ENCODE results near the gene PUS3. TPM values are rescaled to one million over a fixed set of nuclear protein-coding genes. Genes with fewer than 3 reads are reported as not detected.

PUS3 gene
- total and polyA plus RNA-seq, 2 experiments from 2014 or later: 11.4 to 13.0 TPM

DNA sequence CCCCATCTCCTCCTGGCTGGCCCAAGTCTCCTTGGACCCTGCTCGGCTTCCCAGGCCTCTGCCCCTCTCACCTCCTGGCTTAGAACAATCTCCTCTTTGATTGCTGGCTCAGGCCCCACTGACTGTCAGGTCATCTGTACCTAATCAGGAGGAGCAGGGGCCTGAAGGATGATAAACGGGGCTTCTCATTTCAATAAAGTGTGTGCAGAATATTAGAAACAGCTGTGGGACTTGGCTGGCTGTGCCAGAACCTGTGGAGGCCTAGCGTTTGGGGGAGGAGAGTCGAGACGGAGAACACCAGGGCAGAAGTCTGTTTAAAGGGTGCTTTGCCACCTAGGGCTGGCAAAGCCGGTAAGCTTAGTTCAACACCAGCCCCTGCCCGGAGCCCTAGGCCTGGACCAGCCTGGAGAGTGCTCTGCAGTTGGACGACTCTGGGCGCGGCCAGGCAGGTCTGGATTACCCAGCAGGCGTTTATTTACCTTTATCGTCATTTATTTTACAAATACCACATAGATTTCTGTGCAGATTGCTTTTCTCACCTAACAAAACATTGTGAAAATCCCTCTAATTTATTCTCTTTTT, 32.7 kb upstream of the PUS3 start:
- H3K9me3 ChIP-seq (ENCODE audit: low read depth): no peaks in the 10 kb centered on the region
- no peak for TF ChIP-seq CTCF (IDR thresholded peaks at IDR 0.05; ENCODE audit: low read depth, low read length)
- H3K4me3 ChIP-seq: no peak overlapping the region
- no peaks in the 10 kb centered on the region for H3K36me3 ChIP-seq
- no peak overlapping the region for H3K27ac ChIP-seq
- no peaks in the 10 kb centered on the region for H3K27me3 ChIP-seq
- DNase-seq (ENCODE audit: low read depth in 1 of 2, low spot score in 1 of 2): peak in 1 of 2 donors; percentile 21
- no peaks in the 10 kb centered on the region for H3K4me1 ChIP-seq (ENCODE audit: low read depth)

- H3K27ac ChIP-seq: no peak overlapping the region
- no peaks in the 10 kb centered on the region for H3K27me3 ChIP-seq
- DNase-seq (ENCODE audit: low read depth in 1 of 2, low spot score in 1 of 2): no peak
- no peaks in the 10 kb centered on the region for H3K36me3 ChIP-seq
- H3K4me3 ChIP-seq: no peak overlapping the region
- TF ChIP-seq CTCF (IDR thresholded peaks at IDR 0.05; ENCODE audit: low read depth, low read length): no peak
- no peaks in the 10 kb centered on the region for H3K9me3 ChIP-seq (ENCODE audit: low read depth)
- H3K4me1 ChIP-seq (ENCODE audit: low read depth): no peaks in the 10 kb centered on the region
Measured at GRCh38 chr11:125935056-125935455, 32.0 kb upstream of the PUS3 start.

DNA sequence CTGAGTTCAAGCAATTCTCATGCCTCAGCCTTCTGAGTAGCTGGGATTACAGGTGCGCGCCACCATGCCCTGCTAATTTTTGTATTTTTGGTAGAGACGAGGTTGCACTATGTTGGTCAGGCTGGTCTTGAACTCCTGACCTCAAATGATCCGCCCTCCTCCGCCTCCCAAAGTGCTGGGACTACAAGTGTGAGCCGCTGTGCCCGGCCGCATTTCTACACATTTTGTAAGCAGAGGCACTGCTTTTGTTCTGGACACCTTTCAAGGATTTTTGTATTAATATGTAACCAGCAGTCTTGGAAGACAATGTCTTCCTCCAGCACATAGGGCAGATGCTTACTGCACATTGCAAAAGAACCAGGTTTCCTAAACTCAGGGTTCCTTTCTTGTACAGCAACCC, 31.5 kb upstream of the PUS3 start:
- no peaks in the 10 kb centered on the region for H3K27me3 ChIP-seq
- no peak for TF ChIP-seq CTCF (IDR thresholded peaks at IDR 0.05; ENCODE audit: low read depth, low read length)

DNA sequence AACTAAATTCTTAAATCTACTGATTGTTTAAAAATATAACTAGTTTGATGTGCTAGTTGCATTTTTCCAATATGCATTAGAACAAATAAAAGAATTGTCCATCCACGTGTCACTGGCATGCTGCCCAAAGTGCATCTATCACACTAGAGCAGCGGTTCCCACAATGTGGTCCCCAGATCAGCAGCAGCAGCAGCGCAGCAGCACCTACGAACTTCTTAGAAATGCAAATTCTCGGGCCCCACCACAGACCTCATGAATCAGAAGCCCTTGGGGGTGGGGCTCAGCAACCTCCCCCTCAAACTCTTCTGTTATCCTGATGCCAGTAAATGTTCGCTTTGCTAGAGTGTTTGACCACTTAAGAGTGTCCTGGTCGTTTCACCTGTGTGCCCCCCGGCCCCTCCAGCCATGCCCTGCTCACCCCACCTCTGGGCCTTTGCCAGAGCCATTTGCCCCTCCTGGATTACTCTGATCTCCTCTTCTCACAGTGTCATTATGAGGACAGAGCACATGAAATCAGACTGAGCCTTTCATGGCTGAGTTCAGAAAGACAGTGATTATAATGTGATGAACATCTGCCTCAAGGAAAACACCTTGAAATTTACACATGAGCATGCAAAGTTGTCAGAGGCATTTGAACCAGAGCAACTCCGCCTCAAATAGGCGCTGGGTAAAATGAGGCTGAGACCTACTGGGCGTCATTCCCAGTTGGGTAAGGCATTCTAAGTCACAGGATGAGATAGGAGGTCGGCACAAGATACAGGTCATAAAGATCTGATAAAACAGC, 30.2 kb upstream of the PUS3 start:
- no peak for TF ChIP-seq CTCF (IDR thresholded peaks at IDR 0.05; ENCODE audit: low read depth, low read length)
- H3K9me3 ChIP-seq (ENCODE audit: low read depth): no peaks in the 10 kb centered on the region
- H3K27ac ChIP-seq: no peak overlapping the region
- no peak for DNase-seq (ENCODE audit: low read depth in 1 of 2, low spot score in 1 of 2)
- no peaks in the 10 kb centered on the region for H3K36me3 ChIP-seq
- no peaks in the 10 kb centered on the region for H3K27me3 ChIP-seq
- no peak overlapping the region for H3K4me3 ChIP-seq
- H3K4me1 ChIP-seq (ENCODE audit: low read depth): no peaks in the 10 kb centered on the region

More for the DNA sequence above, 31.5 kb upstream of the PUS3 start:
- no peak for DNase-seq (ENCODE audit: low read depth in 1 of 2, low spot score in 1 of 2)
- H3K27ac ChIP-seq: no peak overlapping the region
- no peaks in the 10 kb centered on the region for H3K36me3 ChIP-seq
- H3K4me1 ChIP-seq (ENCODE audit: low read depth): no peaks in the 10 kb centered on the region
- no peaks in the 10 kb centered on the region for H3K9me3 ChIP-seq (ENCODE audit: low read depth)
- H3K4me3 ChIP-seq: no peak overlapping the region

DNA sequence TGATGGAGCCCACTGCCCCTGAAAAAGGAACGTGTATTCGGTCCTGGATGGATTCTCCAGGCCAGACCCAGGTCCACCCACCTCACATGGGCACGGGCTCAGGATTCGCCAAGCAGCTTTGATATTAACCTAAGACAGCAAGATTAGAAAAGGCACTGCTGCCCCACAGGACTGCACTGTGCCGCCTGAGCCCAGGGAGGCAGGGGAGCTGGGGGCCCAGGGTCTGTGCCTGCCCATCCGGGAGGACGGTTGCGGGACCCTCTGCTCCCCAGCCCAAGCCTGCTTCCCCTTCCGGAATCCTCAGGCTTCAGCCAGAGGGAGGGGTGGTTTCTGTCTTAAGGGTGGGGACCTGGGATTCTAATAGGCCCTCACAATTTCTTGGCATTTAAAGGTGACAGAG, 29.3 kb upstream of the PUS3 start:
- no peak overlapping the region for H3K4me3 ChIP-seq
- no peaks in the 10 kb centered on the region for H3K9me3 ChIP-seq (ENCODE audit: low read depth)
- H3K4me1 ChIP-seq (ENCODE audit: low read depth): no peaks in the 10 kb centered on the region
- DNase-seq (ENCODE audit: low read depth in 1 of 2, low spot score in 1 of 2): no peak
- no peaks in the 10 kb centered on the region for H3K27me3 ChIP-seq
- no peak for TF ChIP-seq CTCF (IDR thresholded peaks at IDR 0.05; ENCODE audit: low read depth, low read length)
- H3K36me3 ChIP-seq: no peaks in the 10 kb centered on the region
- no peak overlapping the region for H3K27ac ChIP-seq
